Measurements from ENCODE around the gene PREPL.
"Not testable (repeated sequence)": the region's sequence is repeated elsewhere in the genome, so short reads cannot be mapped to it uniquely, and the experiment has no call there.

Gene PREPL

DNA sequence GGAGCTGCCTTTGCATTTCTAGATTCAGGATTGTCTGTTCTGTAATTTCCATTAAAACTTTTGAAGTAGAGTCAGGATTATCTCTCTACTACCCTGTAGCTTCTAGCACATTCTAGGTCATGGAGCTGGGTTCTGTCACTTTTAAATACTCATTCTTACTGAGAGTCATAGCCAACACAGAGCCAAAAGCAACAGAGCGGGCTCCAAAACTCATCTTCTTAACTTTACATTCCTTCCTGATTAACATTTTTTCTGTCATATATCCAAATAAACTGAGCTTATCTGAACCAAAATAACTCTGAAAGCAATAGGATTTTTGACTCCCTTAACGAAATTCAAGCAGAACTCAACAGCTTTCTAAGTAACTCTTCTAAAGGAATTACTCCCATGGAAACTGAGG lies 12.9 kb downstream of the PREPL start:
- DNase-seq (ENCODE audit: low read depth, low spot score) = no peak

DNA sequence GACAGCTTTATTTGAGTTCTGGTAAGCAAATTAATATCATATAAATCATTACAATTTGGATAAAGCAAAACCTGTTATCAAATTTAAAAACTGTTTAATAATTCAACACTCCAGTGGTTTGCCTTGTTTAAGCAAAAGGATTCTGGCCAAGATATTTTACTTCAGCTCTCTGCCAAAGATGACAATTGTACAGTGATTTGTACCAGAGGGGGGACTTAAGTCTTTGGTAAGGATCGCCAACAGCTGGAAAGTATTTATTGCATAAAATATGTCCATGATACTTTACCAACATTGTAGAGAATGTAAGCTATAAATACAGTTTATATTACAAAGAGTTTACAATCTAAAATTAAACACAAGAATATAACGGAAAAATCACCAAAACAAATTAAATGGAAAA lies 13.8 kb downstream of the PREPL start:
- DNase-seq (ENCODE audit: low read depth, low spot score) = no peak

DNA sequence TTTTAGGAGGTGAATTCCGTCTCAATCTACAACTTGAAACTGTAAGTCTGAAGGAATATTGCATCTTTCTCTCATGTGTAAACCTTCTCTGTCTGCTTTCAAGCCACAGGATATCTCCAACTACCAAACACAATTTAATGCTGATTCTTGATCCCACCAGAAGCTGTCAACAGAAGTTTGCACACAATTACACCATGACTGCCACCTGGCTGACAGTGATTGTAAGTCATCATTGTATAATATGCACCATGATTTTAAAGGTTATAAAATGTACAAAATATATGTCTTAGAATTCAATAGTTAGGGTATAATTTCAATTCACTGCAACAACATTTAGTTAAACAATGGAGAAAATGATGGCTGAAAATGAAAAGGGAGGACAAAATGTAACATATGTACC lies 18.4 kb downstream of the PREPL start:
- no peak for DNase-seq (ENCODE audit: low read depth, low spot score)

DNA sequence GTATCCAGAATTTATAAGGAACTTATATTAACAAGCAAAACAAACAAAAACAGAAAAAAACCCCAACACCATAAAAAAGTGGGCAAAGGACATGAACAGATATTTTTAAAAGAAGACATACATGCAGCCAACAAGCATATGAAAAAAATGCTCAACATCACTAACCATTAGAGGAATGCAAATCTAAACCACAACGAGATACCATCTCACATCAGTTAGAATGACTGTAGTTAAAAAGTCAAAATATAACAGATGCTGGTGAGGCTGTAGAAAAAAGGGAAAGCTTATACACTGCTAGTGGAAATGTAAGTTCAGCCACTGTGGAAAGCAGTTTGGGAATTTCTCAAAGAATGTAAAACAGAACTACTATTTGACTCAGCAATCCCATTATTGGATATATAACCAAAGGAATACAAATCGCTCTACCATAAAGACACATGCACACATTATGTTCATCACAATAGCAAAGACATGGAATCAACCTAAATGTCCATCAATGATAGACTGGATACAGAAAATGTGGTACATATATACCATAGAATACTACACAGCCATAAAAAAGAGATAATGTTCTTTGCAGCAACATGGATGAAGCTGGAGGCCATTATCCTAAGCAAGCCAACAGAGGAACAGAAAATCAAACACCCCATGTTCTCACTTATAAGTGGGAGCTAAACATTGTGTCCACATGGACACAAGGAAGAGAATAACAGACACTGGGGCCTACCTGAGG lies 25.3 kb downstream of the PREPL start:
- no peak for DNase-seq (ENCODE audit: low read depth, low spot score)

DNA sequence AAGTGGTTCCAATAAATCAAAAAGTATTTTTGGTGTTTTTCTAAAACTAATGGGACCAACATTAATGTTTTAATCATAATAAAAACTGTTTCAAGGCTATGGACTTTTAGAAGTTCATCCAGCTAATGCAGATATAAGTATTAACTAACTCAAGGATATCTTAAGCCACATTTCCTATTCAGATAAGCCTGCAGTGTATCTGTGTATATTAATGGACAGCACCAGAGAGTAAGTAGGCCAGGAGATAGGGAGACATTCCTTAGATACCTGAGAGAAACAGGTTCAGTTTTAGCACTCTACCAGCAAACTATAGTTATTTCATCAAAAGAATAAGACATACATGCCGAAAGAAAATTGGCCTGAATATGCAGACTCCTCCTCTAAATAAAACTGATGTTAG lies 27.3 kb downstream of the PREPL start:
- no peak for DNase-seq (ENCODE audit: low read depth, low spot score)

DNA sequence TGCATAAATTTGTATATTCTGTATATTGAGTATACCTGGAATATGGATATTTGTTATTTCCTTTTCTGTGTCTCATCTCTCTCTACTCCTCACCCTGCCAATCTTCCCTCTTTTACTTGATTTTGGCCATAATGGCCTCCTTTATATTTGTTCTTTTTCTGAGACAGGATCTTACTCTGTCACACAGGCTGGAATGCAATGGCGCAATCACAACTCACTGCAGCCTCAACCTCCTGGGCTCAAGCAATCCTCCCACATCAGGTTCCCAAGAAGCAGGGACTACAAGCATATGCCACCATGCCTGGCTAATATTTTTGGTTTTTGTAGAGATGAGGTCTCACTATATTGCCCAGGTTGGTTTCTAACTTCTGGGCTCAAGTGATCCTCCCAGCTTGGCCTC lies 30.5 kb downstream of the PREPL start:
- no peak for DNase-seq (ENCODE audit: low read depth, low spot score)

DNA sequence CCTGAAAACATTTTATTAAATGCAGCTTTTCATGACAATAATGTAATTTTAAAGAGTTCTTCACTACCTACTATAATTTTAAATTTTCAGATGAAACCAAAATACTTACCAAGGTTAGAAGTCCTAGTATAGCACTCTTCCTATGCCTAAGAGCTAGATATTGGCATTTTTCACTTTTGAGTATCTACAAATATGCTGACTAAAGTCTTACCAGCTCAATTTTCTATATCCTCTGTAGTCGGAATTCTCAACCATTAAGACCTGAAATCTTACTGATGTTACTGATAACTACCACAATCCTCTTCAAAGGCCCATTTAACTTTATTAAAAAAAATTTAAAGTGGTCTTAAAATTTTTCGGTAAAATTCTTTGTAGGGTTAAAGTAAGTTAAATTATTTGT lies 32.0 kb downstream of the PREPL start:
- no peak for DNase-seq (ENCODE audit: low read depth, low spot score)

DNA sequence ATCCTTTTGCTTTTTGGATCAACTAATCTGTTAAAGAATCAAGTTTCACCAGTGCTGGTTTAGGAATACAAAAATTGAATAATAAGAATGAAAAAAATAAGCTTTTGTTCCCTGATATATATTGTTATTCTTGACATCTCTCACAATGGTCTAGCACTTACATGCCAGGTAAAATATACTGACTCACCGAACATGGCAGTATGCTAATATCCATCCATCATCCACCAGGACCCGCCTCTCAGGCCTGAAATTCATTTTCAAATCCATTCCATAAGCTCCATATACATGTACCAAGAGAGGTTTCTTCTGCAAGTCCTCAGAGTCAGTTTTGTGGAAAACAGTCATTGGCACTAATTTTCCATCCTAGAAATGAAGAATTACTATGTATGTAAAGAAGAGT lies 32.5 kb downstream of the PREPL start:
- no peak for DNase-seq (ENCODE audit: low read depth, low spot score)

DNA sequence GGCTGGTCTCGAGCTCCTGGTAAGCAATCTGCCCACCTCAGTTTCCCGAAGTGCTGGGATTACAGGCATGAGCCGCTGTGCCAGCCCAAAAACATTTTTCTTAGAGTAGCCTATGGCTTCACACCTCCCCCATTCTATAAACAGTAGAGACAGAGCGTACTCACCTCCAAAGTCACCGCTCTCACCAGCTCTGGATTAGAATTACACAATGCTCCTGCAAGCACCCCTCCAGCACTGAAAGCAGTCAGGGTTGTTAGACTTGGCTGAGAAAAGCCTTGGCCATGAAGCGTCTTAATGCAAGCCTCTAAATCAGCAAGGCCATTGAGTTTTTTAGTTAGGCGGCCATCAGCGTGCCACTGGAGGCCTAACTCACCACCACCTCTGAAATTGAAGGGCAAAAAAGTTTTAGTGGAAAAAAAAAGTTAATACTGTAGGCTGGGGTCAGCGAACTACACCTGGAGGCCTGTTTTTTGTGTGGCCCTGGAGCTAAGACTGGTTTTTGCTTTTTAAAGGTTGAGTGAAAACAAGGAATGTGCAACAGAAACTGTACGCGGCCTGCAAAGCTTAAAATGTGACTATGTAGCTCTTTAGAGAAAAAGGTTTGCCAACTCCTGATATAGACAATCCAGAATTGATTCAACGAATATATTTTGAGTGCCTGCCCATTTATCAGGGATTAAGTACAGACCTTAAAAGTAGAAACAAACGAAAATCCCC lies 34.6 kb downstream of the PREPL start:
- DNase-seq (ENCODE audit: low read depth, low spot score) = no peak

DNA sequence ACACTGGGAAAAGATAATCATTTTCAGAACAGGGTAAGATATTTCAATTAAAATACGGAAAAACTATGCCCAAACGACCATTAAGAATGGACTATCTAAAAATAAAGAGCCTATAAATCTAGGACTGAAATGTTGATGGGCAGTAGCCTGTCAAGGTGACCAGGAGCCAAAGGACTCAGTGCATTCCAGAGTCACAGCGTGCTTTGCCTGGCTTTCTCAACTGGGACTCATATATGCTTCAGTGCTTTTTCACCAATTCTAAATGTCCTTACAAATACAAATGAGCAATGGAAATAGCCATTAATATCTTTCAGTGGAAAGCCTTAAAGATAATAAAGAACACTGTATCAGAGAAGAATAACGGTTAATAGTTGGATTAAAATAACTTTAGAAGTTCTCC lies 35.4 kb downstream of the PREPL start:
- no peak for DNase-seq (ENCODE audit: low read depth, low spot score)

DNA sequence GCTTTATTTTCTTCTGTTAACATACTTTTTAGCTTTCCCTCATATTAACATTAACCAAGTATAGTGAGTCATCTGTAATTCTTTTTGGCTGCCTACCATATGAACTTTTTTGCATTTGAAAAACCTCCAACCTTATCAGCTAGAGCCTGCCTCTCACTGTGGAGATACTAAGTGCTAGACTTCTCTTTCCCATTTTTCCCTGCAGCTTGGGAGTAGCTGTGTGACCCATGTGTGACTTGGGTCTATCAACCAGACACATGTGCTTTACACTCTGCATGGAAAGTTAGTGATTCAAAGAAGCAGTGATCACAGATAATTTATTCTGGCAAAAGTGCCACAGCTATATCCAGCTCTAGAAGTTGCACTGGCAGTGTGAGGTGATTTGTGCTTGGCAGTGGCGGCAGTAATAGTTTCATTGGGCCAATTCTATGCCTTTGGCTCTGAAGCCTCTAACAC lies 36.3 kb downstream of the PREPL start:
- DNase-seq (ENCODE audit: low read depth, low spot score) = no peak

DNA sequence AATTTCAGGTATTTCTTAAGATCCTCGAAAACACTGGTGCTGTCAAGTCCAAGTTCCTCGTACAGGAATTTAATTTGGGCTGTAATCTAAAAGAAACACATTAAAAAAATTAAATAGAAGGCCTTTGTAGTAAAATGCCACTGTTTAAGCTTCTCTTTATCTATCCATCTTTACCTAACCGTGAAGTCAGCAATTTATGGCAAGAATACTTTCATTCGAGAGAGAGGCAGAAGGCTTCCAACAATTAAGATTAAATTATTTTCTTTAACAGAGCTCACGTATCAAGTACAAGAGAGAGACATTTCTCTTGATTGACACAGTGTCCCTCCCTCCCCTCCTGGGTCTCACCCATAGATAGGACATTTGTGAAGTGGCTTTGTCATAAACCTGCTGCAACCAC lies 39.9 kb downstream of the PREPL start:
- no peak for DNase-seq (ENCODE audit: low read depth, low spot score)

DNA sequence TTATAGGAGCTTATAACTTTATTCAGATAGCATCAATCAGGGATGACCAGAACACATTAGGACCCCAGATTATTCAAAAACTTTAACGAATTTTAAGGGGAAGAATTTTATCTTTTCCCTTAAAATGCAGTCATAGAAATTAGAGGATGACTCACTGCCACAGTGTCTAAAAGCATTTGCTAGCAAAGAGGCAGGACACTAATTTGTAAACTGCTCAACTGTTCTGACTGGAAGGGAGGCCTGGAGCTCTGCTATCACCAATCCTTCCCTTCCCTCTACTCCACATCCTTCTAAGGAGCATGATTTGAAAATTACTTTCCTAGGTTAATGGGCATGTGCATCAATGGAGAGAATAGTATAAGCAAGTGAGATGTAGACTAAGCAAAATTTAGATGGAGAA lies 40.5 kb downstream of the PREPL start:
- no peak for DNase-seq (ENCODE audit: low read depth, low spot score)

DNA sequence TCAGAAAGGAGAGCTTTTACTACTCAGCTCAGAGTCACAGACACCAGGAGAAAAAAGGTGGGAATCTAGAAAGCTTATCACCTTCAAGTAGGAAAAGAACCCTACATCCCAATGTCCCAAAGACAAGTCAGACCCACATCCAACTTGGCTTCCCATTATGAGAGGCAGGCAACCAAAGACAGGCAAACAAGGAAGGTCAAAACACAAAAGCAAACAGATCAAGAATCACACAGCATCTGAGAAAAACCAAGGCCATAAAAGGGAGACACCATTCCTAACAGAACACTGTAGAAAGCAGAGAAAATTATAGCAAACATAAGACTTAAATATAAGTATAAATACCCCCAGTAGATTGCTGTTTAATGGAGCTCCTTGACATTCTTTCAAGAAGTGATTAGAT lies 45.3 kb downstream of the PREPL start:
- no peak for DNase-seq (ENCODE audit: low read depth, low spot score)

DNA sequence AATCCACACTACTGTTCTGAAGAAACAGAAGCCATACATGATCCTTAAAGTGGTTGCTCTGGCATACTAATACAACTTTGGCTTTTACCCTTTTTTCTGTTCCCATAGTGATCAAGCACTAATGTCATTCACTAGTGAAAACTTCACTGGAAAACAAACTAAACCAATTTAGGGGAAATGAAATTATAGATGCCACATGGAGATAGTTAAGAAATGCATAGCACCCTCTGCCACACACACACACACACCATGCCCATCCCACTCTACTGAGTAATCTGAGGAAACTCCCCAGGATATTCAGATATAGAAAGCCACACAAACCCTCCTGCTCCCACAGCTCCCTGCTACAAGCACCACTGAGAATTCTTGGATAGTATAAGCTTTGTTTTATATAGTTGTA lies 46.9 kb downstream of the PREPL start:
- DNase-seq (ENCODE audit: low read depth, low spot score) = no peak

DNA sequence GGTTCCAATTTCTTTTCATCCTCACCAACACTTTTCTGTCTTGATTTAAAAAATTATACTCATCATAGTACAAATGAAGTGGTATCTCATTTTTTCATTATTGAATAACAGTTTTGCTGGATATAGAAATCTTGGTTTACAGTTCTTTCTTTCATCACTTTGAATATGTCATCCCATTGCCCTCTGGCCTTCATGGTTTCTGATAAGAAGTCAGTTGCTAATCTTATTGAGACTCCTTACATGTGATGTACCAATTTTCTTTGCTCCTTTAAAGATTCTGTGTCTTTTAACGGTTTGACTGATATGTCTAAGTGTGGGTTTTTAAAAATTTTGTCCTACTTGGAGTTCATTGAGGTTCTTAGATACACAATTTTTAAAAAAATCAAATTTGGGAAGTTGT lies 51.0 kb downstream of the PREPL start:
- DNase-seq (ENCODE audit: low read depth, low spot score) = no peak

DNA sequence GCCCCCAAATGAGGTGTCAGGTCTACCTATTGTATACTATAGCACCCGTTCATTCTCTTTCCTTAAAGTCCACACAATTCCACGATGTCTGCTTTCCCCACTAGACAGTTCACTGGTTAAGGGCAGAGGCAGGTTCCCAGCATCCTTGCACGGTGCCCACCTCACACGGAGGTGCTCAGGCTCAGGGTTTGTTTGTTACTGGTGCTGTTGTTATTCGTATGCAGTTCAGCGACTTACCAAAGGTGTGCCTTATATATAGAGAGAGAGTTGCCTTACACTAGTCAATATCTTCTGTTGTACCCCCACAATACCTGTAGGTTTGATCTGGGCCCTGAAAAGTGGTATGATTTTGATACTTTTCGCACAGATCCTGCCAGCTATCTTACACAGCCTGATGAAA lies 55.4 kb downstream of the PREPL start:
- no peak for DNase-seq (ENCODE audit: low read depth, low spot score)

DNA sequence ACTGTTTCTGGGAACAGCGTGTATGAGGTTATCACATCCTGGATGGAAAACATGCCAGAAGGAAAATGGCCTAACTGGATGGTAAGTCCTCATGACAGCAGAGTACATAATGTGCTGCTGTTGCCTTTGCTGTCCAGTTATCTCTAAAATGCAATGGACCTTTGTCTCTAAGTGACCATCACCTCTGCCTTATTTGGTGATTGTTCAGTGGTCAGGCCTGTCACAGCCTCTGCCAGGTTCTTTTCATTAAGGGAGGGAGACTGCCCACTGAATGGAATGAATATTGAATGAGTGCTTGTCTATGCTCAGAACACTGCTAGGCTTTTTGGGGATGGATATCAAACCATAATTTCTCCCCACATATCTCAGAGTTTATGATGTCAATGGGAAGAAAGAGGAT lies 57.0 kb downstream of the PREPL start:
- no peak for DNase-seq (ENCODE audit: low read depth, low spot score)

DNA sequence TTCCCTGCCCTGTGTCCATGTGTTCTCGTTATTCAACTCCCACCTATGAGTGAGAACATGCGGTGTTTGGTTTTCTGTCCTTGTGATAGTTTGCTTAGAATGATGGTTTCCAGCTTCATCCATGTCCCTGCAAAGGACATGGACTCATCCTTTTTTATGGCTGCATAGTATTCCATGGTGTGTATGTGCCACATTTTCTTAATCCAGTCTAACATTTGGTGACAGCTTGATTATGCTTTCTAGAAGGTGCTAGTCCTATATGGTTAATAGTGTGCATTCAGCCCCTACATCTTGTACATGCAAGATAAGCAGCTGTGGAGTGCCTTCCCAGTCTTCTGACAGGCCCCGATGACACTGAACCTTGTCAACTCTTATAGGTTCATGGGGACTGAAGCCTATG lies 57.5 kb downstream of the PREPL start:
- DNase-seq (ENCODE audit: low read depth, low spot score) = not testable (repeated sequence)

DNA sequence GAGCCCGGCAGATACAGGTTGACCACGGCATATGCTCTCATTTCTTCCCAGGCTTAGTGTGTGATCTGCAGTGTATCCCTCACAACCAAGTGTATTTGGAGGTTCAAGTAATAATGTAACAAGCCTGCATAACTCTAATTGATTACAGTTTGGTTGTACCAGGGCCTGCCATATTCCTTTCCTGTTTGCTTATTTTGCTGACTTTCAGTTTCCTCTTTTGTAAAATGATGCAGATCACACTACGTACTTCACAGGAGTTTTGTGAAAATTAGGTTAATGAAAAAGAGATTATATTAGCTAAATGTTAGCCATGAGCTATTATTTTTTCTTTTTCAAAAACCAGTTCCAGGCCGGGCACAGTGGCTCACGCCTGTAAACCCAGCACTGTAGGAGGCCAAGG lies 60.2 kb downstream of the PREPL start:
- DNase-seq (ENCODE audit: low read depth, low spot score) = no peak

DNA sequence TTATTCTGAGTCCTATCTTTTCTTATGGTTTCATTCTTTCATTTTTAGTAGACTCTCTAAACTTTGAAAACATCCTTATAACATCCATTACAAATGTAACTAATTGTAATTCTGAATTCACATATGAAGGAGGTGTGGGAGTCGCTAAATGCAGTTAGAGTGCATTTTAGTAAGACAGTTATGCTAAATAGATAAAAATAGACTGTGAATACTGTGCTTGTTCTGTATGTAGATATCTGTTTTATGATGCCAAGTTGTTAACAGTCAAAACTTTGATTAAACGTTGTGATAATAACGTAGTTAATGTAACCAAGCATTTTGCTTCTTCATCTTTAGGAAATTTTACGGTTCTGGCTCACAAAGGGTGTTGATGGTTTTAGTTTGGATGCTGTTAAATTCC lies 61.7 kb downstream of the PREPL start:
- no peak for DNase-seq (ENCODE audit: low read depth, low spot score)

DNA sequence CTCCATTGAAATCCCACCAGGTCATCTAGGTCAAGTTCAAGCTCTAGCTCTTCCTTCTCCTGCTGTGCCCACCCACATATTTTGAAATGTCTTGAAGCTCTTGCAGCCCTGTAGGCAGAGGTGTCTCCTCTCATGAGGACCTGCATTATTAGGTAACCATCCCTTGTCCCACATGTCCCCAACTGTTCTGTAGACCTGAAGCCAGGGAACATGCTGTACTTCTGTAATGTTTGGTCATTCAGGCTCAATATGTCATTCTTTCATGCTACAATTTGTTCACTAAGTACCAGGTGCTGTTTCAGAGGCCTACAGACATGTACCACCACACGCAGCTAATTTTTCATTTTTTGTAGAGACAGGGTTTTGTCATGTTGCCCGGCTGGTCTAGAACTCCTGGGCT lies 63.9 kb downstream of the PREPL start:
- no peak for DNase-seq (ENCODE audit: low read depth, low spot score)

DNA sequence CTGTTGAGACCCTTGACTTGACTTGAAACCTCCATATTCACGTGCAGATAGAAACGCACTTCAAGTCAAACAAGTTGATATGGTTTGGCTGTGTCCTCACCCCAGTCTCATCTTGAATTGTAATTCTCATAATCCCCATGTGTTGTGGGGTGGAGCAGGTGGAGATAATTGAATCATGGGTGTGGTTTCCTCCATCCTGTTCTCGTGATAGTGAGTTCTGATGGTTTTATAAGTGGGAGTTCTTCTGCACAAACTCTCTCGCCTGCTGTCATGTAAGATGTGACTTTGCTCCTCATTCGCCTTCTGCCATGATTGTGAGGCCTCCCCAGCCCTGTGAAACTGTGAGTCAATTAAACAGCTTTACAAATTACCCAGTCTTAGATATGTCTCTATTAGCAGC lies 64.6 kb downstream of the PREPL start:
- DNase-seq (ENCODE audit: low read depth, low spot score) = no peak

Data from activated naive CD8-positive, alpha-beta T cell treated with anti-CD3 and anti-CD28 coated beads, Interleukin-2, amount 50 U/mL, for 16 hours (primary cell).